ENCODE results near the gene UCK2.

- no peak for TF ChIP-seq EZH2 (IDR thresholded peaks at IDR 0.05; ENCODE audit: borderline replicate concordance, low read length)
- TF ChIP-seq, protein P1, sequence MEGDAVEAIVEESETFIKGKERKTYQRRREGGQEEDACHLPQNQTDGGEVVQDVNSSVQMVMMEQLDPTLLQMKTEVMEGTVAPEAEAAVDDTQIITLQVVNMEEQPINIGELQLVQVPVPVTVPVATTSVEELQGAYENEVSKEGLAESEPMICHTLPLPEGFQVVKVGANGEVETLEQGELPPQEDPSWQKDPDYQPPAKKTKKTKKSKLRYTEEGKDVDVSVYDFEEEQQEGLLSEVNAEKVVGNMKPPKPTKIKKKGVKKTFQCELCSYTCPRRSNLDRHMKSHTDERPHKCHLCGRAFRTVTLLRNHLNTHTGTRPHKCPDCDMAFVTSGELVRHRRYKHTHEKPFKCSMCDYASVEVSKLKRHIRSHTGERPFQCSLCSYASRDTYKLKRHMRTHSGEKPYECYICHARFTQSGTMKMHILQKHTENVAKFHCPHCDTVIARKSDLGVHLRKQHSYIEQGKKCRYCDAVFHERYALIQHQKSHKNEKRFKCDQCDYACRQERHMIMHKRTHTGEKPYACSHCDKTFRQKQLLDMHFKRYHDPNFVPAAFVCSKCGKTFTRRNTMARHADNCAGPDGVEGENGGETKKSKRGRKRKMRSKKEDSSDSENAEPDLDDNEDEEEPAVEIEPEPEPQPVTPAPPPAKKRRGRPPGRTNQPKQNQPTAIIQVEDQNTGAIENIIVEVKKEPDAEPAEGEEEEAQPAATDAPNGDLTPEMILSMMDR (IDR thresholded peaks at IDR 0.05; ENCODE audit: low read length), result no peak
These were observed 111.4 kb downstream of the UCK2 start for GRCh38 chr1:165938844-165939243.
